Panc1 (cell line): ENCODE data around the gene RBBP6. TPM values are rescaled to one million over a fixed set of nuclear protein-coding genes. Genes with fewer than 3 reads are reported as not detected.
"Not testable (repeated sequence)": the region's sequence is repeated elsewhere in the genome, so short reads cannot be mapped to it uniquely, and the experiment has no call there.

Experiments used
- ATAC-seq: fragments of 200-7000 bp; cut with Tn5 transposase; 2 replicates; pipeline ENCODE4 v1.9.1; 2020; ENCODE audit warnings: mild to moderate bottlenecking, moderate library complexity
- BruUV-seq: library from RNA; stranded (reverse); fragments of 400-500 nt; replicated peaks from 2 replicates; lab custom pipeline; 2021; lab: Mats Ljungman, UMichigan
- CTCF ChIA-PET: fragments of 300-600 bp; sonication (Branson Sonifier 250); formaldehyde crosslinking; loops from one replicate; lab custom pipeline; 2022; ENCODE audit warnings: antibody characterized with exemption; lab: Charles Lee
- POLR2A ChIA-PET: fragments of 300-600 bp; sonication (Branson Sonifier 250); formaldehyde crosslinking; loops from one replicate; lab custom pipeline; 2022; ENCODE audit warnings: antibody characterized with exemption; lab: Charles Lee
- DNase-seq: peaks from one replicate; pipeline ENCODE4 v3.0.0-alpha.2; 2010; ENCODE audit warnings: low read depth, low spot score
- H3K27ac ChIP-seq: 2 replicates; pipeline ENCODE4 v1.5.1; 2011; ENCODE audit warnings: mild to moderate bottlenecking, low read length, inconsistent platforms
- H3K27me3 ChIP-seq: fragments of 200-500 bp; sonication (Bioruptor generic); 2 replicates; pipeline ENCODE4 v1.6.0; 2014; ENCODE audit warnings: low read length, inconsistent platforms; ENCODE audit not compliant: control insufficient read depth, insufficient read depth
- H3K36me3 ChIP-seq: fragments of 200-500 bp; sonication (Bioruptor generic); 2 replicates; pipeline ENCODE4 v1.5.1; 2014; ENCODE audit warnings: inconsistent platforms, mild to moderate bottlenecking, low read length, moderate library complexity; ENCODE audit not compliant: control insufficient read depth, insufficient read depth
- H3K4me1 ChIP-seq: 2 replicates; pipeline ENCODE4 v1.5.1; 2011; ENCODE audit warnings: inconsistent platforms, mild to moderate bottlenecking, low read length, moderate library complexity; ENCODE audit not compliant: control insufficient read depth, insufficient read depth
- H3K4me3 ChIP-seq, 2 experiments: 2 replicates each; pipeline ENCODE4 v1.5.1; 2011 to 2012; ENCODE audit warnings: low read depth in 2 of 2, low read length in 2 of 2, mild to moderate bottlenecking in 2 of 2, inconsistent platforms in 1 of 2, moderate library complexity in 1 of 2
- H3K9me3 ChIP-seq: fragments of 200-500 bp; sonication (Bioruptor generic); 2 replicates; pipeline ENCODE4 v1.5.1; 2014; ENCODE audit warnings: low read depth, mild to moderate bottlenecking, inconsistent platforms, low read length, moderate library complexity; ENCODE audit not compliant: control insufficient read depth, insufficient read depth
- POLR2AphosphoS5 ChIP-seq: IDR thresholded peaks from 2 replicates; pipeline ENCODE4 v1.6.1; 2012; ENCODE audit warnings: mild to moderate bottlenecking, low read depth, low read length, moderate library complexity
- SIN3A ChIP-seq: IDR thresholded peaks from 2 replicates; pipeline ENCODE4 v1.6.1; 2012; ENCODE audit warnings: low read depth, mild to moderate bottlenecking, low read length, moderate library complexity, borderline replicate concordance; ENCODE audit not compliant: insufficient read depth
- TCF7L2 ChIP-seq: IDR thresholded peaks from 2 replicates; pipeline ENCODE4 v1.6.1; 2011; ENCODE audit warnings: mild to moderate bottlenecking, low read depth, low read length, inconsistent platforms
- in situ Hi-C: cut with HindIII; loops from 2 replicates; pipeline ENCODE4 v1.10.0; 2016; ENCODE audit warnings: low sequenced_read_pairs, low pct_unique_long_range_greater_than_20kb
- intact Hi-C: fragments of 100-400 bp; cut with micrococcal nuclease; formaldehyde crosslinking; loops from one replicate; pipeline ENCODE4 v1.10.0; 2022; ENCODE audit not compliant: unreplicated experiment
- total RNA-seq: library from RNA; stranded (reverse); gene quantifications from one replicate; pipeline ENCODE4 v1.2.1, GENCODE V29; 2021; ENCODE audit not compliant: unreplicated experiment
- TF ChIP-seq, protein P1 (sequence below), 2 experiments: IDR thresholded peaks; 2 replicates each; pipeline ENCODE4 v1.6.1; 2011 to 2012; ENCODE audit warnings: low read depth in 2 of 2, control low read depth in 1 of 2, low read length in 1 of 2, mild to moderate bottlenecking in 1 of 2, moderate library complexity in 1 of 2; ENCODE audit not compliant: insufficient read depth in 1 of 2
- TF ChIP-seq, protein P2 (sequence below): fragments of 450-650 bp; IDR thresholded peaks from 2 replicates; pipeline ENCODE4 v1.5.1; 2017; ENCODE audit warnings: mild to moderate bottlenecking

RBBP6 gene
- total RNA-seq, 1 experiment from 2014 or later, result 42.7 TPM

DNA sequence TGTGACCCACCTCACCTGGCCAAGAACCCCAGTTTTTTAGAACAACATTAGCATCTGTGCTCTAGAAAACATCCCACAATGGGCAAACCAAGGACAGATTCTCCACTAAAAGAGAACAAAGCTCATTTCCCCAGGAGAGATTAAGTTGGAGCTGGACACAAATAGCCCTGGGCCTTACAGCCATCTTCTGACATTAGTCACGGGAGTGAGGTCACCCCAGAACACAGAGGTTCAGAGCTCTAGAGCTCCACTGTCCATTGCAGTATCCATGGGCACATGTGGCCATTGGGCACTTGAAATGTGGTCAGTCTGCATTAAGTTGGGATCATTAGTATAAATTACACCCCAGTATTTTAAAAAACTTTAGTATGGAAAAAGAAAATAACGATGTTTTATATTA is 47.6 kb upstream of the RBBP6 start:
- ATAC-seq (no peak), DNase-seq (no peak)
- ChIA-PET CTCF (no interaction called here), POLR2A (no interaction called here)
- Histone ChIP-seq H3K27me3 (no peaks in the 10 kb centered on the region), H3K36me3 (no peaks in the 10 kb centered on the region), H3K9me3 (no peaks in the 10 kb centered on the region), H3K27ac (no peak overlapping the region), H3K4me1 (no peaks in the 10 kb centered on the region), H3K4me3 (no peak overlapping the region)
- BruUV-seq, result no TSS peak
- in situ Hi-C loops (no loop called here), intact Hi-C loops (no loop called here)
- TF ChIP-seq, protein P1, sequence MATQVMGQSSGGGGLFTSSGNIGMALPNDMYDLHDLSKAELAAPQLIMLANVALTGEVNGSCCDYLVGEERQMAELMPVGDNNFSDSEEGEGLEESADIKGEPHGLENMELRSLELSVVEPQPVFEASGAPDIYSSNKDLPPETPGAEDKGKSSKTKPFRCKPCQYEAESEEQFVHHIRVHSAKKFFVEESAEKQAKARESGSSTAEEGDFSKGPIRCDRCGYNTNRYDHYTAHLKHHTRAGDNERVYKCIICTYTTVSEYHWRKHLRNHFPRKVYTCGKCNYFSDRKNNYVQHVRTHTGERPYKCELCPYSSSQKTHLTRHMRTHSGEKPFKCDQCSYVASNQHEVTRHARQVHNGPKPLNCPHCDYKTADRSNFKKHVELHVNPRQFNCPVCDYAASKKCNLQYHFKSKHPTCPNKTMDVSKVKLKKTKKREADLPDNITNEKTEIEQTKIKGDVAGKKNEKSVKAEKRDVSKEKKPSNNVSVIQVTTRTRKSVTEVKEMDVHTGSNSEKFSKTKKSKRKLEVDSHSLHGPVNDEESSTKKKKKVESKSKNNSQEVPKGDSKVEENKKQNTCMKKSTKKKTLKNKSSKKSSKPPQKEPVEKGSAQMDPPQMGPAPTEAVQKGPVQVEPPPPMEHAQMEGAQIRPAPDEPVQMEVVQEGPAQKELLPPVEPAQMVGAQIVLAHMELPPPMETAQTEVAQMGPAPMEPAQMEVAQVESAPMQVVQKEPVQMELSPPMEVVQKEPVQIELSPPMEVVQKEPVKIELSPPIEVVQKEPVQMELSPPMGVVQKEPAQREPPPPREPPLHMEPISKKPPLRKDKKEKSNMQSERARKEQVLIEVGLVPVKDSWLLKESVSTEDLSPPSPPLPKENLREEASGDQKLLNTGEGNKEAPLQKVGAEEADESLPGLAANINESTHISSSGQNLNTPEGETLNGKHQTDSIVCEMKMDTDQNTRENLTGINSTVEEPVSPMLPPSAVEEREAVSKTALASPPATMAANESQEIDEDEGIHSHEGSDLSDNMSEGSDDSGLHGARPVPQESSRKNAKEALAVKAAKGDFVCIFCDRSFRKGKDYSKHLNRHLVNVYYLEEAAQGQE (IDR thresholded peaks at IDR 0.05; ENCODE audit: insufficient read depth in 1 of 2, low read depth in 2 of 2, low read length in 1 of 2), result no peak
- TF ChIP-seq SIN3A (no peak), POLR2AphosphoS5 (no peak), TCF7L2 (no peak)
- TF ChIP-seq, protein P2, sequence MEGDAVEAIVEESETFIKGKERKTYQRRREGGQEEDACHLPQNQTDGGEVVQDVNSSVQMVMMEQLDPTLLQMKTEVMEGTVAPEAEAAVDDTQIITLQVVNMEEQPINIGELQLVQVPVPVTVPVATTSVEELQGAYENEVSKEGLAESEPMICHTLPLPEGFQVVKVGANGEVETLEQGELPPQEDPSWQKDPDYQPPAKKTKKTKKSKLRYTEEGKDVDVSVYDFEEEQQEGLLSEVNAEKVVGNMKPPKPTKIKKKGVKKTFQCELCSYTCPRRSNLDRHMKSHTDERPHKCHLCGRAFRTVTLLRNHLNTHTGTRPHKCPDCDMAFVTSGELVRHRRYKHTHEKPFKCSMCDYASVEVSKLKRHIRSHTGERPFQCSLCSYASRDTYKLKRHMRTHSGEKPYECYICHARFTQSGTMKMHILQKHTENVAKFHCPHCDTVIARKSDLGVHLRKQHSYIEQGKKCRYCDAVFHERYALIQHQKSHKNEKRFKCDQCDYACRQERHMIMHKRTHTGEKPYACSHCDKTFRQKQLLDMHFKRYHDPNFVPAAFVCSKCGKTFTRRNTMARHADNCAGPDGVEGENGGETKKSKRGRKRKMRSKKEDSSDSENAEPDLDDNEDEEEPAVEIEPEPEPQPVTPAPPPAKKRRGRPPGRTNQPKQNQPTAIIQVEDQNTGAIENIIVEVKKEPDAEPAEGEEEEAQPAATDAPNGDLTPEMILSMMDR, result no peak

DNA sequence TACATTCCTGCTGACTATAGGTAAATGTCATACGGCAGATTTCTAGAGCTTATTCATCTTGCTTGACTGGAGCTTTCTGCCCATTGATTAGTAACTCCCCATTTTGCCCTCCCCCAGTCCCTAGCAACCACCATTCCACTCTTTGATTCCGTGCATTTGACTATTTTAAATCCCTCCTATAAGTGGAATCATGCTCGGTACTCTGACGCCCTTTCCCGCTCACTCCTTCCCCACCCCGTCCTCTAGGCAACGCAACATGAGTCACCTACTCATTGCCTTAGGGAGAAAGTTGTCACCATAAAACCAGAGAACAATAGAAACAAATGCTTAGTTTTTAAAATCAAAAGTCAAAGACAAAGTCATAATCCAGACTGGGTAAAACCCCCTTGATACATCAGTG is 45.5 kb upstream of the RBBP6 start:
- in situ Hi-C loops (no loop called here), intact Hi-C loops (no loop called here)
- Histone ChIP-seq H3K4me1 (no peaks in the 10 kb centered on the region), H3K27me3 (no peaks in the 10 kb centered on the region), H3K9me3 (no peaks in the 10 kb centered on the region), H3K36me3 (no peaks in the 10 kb centered on the region), H3K4me3 (no peak overlapping the region), H3K27ac (no peak overlapping the region)
- POLR2A ChIA-PET, result no interaction called here
- TF ChIP-seq SIN3A, result no peak
- TF ChIP-seq POLR2AphosphoS5, result no peak
- TF ChIP-seq, protein P2, result no peak
- TF ChIP-seq TCF7L2, result no peak
- TF ChIP-seq, protein P1 (IDR thresholded peaks at IDR 0.05; ENCODE audit: insufficient read depth in 1 of 2, low read depth in 2 of 2, low read length in 1 of 2), result no peak
- no TSS peak for BruUV-seq
- DNase-seq, result no peak
- CTCF ChIA-PET, result no interaction called here
- no peak for ATAC-seq

DNA sequence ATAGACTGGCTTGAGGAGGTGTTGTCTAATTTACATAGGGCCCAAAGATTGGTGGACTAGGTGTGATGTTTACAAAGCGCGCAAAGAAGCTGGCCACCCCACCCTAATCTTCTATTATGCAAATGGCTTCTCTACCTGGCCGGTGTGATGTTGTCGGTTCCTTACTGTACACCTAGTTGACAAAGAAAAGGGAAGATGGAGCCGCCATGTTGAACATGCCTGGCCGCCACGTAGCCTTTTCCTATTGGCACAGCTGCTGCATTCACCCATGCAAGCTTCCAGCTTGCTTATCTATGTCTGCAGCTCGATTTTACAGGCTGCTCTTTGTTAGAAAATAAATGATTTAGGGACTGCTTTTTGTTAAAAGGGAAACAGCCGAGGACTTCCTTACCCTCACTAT is 44.2 kb upstream of the RBBP6 start:
- H3K36me3 ChIP-seq, H3K4me1 ChIP-seq, H3K9me3 ChIP-seq, in situ Hi-C loops, DNase-seq, H3K27me3 ChIP-seq, ATAC-seq, POLR2A ChIA-PET, BruUV-seq, H3K27ac ChIP-seq, H3K4me3 ChIP-seq: not testable (repeated sequence)
- intact Hi-C loops, result loop anchor here (5.0 kb wide), 1 partner anchor 83 kb away; no protein-coding TSS in a partner anchor
- CTCF ChIA-PET, result interaction anchor here (0.8 kb wide), 1 partner anchor 447 kb away, joined by 4 read pairs; no protein-coding TSS in a partner anchor
